Lower leg skin (tissue), 4 donors: ENCODE results near the gene TMEM220. TPM values are rescaled to one million over a fixed set of nuclear protein-coding genes. Genes with fewer than 3 reads are reported as not detected.

Source experiments
- DNase-seq, 2 donors: peaks; one replicate each; pipeline ENCODE4 v3.0.0-alpha.2; 2019; ENCODE audit warnings: low spot score in 2 of 2
- H3K4me3 ChIP-seq: fragments of 200-600 bp; sonication (generic); 2 replicates; pipeline ENCODE4 v1.5.1; 2017; ENCODE audit warnings: mild to moderate bottlenecking, low read depth; ENCODE audit not compliant: poor library complexity, severe bottlenecking
- CTCF ChIP-seq, 3 donors: fragments of 450-650 bp; IDR thresholded peaks; one replicate each; pipeline ENCODE4 v1.5.1; 2016; ENCODE audit warnings: antibody characterized with exemption in 3 of 3, mild to moderate bottlenecking in 3 of 3, moderate library complexity in 2 of 3
- POLR2A ChIP-seq, 2 donors: fragments of 450-650 bp; IDR thresholded peaks; one replicate each; pipeline ENCODE4 v1.6.1; 2016 to 2017; ENCODE audit warnings: antibody characterized with exemption in 2 of 2, mild to moderate bottlenecking in 1 of 2, moderate library complexity in 1 of 2
- WGBS, 2 donors: methylation state at CpG; one replicate each; pipeline ENCODE4 v1.1.5; 2018; 5-methylcytosine and 5-hydroxymethylcytosine counted together
- intact Hi-C: fragments of 100-400 bp; cut with DNase I; formaldehyde crosslinking; loops from one replicate; pipeline ENCODE4 v1.15.0; 2023; ENCODE audit warnings: low total_unique reads
- total RNA-seq, 4 donors: library from RNA; depleted of rRNA; stranded (reverse); fragments of >200 nt; gene quantifications; one replicate each; pipeline ENCODE4 v1.1.0, GENCODE V29; 2016

TMEM220 gene
- total RNA-seq, 4 donors from 2014 or later: 2.8 to 54.5 (median 3.7) TPM

- WGBS, 2 donors: 79 to 90% methylated on average over 2 of the region's 2 CpGs
- intact Hi-C loops: no loop called here
- DNase-seq: no peak
- H3K4me3 ChIP-seq: no peak overlapping the region
- TF ChIP-seq POLR2A (IDR thresholded peaks at IDR 0.05): no peak
- no peak for TF ChIP-seq CTCF (IDR thresholded peaks at IDR 0.05)
Observed at GRCh38 chr17:10687499-10687898, 42.3 kb downstream of the TMEM220 start.

GRCh38 chr17:10683853-10684252, 46.0 kb downstream of the TMEM220 start:
- no peak overlapping the region for H3K4me3 ChIP-seq
- 49 to 73% methylated on average over 2 of the region's 2 CpGs for WGBS, 2 donors
- TF ChIP-seq POLR2A (IDR thresholded peaks at IDR 0.05): no peak
- no peak for TF ChIP-seq CTCF (IDR thresholded peaks at IDR 0.05)
- intact Hi-C loops: no loop called here
- no peak for DNase-seq

GRCh38 chr17:10681866-10682446, 47.9 kb downstream of the TMEM220 start:
- no peak overlapping the region for H3K4me3 ChIP-seq
- DNase-seq: no peak
- intact Hi-C loops: loop anchor here (2.0 kb wide), 1 partner anchor 19 kb away; no protein-coding TSS in a partner anchor
- 68 to 69% methylated on average over 7 of the region's 7 CpGs for WGBS, 2 donors
- no peak for TF ChIP-seq POLR2A (IDR thresholded peaks at IDR 0.05)

- DNase-seq: no peak
- H3K4me3 ChIP-seq: no peak overlapping the region
- WGBS, 2 donors: 98% methylated on average over 4 of the region's 4 CpGs
- intact Hi-C loops: no loop called here
- TF ChIP-seq POLR2A (IDR thresholded peaks at IDR 0.05): no peak
Observed at GRCh38 chr17:10674704-10675103, 55.1 kb downstream of the TMEM220 start.

GRCh38 chr17:10673312-10673711, 56.5 kb downstream of the TMEM220 start:
- no peak for DNase-seq
- 88 to 92% methylated on average over 12 of the region's 12 CpGs for WGBS, 2 donors
- H3K4me3 ChIP-seq: no peak overlapping the region
- intact Hi-C loops: no loop called here
- no peak for TF ChIP-seq POLR2A (IDR thresholded peaks at IDR 0.05)
- TF ChIP-seq CTCF (IDR thresholded peaks at IDR 0.05): no peak

GRCh38 chr17:10668775-10669174, 61.0 kb downstream of the TMEM220 start:
- intact Hi-C loops: no loop called here
- TF ChIP-seq CTCF (IDR thresholded peaks at IDR 0.05) (no peak), POLR2A (IDR thresholded peaks at IDR 0.05) (no peak)
- 81 to 86% methylated on average over 1 of the region's 1 CpG for WGBS, 2 donors
- DNase-seq: no peak
- no peak overlapping the region for H3K4me3 ChIP-seq

- intact Hi-C loops: no loop called here
- no peak overlapping the region for H3K4me3 ChIP-seq
- no peak for DNase-seq
- 81 to 90% methylated on average over 5 of the region's 5 CpGs for WGBS, 2 donors
- no peak for TF ChIP-seq CTCF (IDR thresholded peaks at IDR 0.05)
- TF ChIP-seq POLR2A (IDR thresholded peaks at IDR 0.05): no peak
Observed at GRCh38 chr17:10666906-10667305, 62.9 kb downstream of the TMEM220 start.
